Measurements from ENCODE around the gene SHISAL2A.

DNA sequence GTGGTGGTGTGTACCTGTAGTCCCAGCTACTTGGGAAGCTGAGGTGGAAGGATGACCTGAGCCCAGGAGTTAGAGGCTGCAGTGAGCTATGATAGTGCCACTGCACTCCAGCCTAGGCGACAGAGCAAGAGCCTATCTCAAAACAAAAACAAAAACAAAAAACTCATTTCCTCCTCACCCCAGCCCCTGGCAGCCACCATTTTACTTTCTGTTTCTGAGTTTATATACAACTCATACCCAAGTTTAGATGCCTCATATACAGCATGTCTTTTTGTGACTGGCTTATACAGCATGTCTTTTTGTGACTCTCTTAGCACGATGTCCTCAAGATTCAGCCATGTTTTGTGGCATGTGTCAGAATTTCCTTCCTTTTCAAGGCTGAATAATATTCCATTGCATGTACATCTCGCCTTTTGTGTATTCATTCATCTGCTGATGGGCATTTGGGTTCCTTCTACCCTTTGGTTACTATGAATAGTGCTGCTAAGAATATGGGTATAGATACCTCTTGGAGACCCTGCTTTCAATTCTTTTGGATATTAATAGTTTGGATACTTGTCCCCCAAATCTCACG is 50.5 kb downstream of the SHISAL2A start:
- TF ChIP-seq, protein P1, sequence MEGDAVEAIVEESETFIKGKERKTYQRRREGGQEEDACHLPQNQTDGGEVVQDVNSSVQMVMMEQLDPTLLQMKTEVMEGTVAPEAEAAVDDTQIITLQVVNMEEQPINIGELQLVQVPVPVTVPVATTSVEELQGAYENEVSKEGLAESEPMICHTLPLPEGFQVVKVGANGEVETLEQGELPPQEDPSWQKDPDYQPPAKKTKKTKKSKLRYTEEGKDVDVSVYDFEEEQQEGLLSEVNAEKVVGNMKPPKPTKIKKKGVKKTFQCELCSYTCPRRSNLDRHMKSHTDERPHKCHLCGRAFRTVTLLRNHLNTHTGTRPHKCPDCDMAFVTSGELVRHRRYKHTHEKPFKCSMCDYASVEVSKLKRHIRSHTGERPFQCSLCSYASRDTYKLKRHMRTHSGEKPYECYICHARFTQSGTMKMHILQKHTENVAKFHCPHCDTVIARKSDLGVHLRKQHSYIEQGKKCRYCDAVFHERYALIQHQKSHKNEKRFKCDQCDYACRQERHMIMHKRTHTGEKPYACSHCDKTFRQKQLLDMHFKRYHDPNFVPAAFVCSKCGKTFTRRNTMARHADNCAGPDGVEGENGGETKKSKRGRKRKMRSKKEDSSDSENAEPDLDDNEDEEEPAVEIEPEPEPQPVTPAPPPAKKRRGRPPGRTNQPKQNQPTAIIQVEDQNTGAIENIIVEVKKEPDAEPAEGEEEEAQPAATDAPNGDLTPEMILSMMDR (optimal IDR thresholded peaks at IDR 0.05 in 1 of 3, IDR thresholded peaks at IDR 0.05 in 1 of 3, conservative IDR thresholded peaks at IDR 0.05 in 1 of 3; ENCODE audit: extremely low read depth in 1 of 3, insufficient read depth in 2 of 3, low read length in 3 of 3) = no peak
- TF ChIP-seq EZH2 (IDR thresholded peaks at IDR 0.05; ENCODE audit: low read length) = no peak
